Measurements from ENCODE around the gene TRIM72. TPM values are rescaled to one million over a fixed set of nuclear protein-coding genes. Genes with fewer than 3 reads are reported as not detected.

TRIM72 gene
- total and polyA plus RNA-seq, 2 donors (not counting 3 experiments of a cell fraction or from before 2014, with no cell fraction given) = not detected

- Histone ChIP-seq H4K20me1 (replicated peaks; ENCODE audit: control insufficient read depth, extremely low read depth, insufficient read depth, low read length) (no peaks in the 10 kb centered on the region), H3K4me3 (replicated peaks in 1 of 3; ENCODE audit: insufficient read depth in 1 of 3, low read depth in 1 of 3, low read length in 3 of 3) (no peak overlapping the region), H3K9me1 (replicated peaks; ENCODE audit: control insufficient read depth, extremely low read depth, insufficient read depth, low read length) (no peaks in the 10 kb centered on the region), H3K4me2 (ENCODE audit: insufficient read depth, low read length) (no peak overlapping the region), H3K36me3 (ENCODE audit: control insufficient read depth in 2 of 2, extremely low read depth in 1 of 2, insufficient read depth in 2 of 2, low read length in 2 of 2) (no peaks in the 10 kb centered on the region), H3K4me1 (ENCODE audit: control insufficient read depth, extremely low read depth, insufficient read depth, low read length) (no peaks in the 10 kb centered on the region), H3K27me3 (ENCODE audit: control insufficient read depth in 2 of 2, insufficient read depth in 2 of 2, low read length in 2 of 2) (no peaks in the 10 kb centered on the region), H3K79me2 (ENCODE audit: control insufficient read depth, insufficient read depth, low read length) (no peaks in the 10 kb centered on the region), H3K27ac (ENCODE audit: insufficient read depth, low read depth, low read length) (no peak overlapping the region), H3K9ac (replicated peaks; ENCODE audit: extremely low read depth, insufficient read depth, low read length) (no peak overlapping the region), H3K9me3 (replicated peaks; ENCODE audit: control insufficient read depth, insufficient read depth, low read length) (no peaks in the 10 kb centered on the region), H2AFZ (ENCODE audit: low read depth, low read length) (no peak overlapping the region)
- ChIA-PET CTCF (no interaction called here), POLR2A (no interaction called here)
- intact Hi-C loops (cut with micrococcal nuclease) = no loop called here
- dilution Hi-C loops (cut with MboI; ENCODE audit: extremely low pct_ligation_motif_present, low sequenced_read_pairs) = no loop called here
- no TSS peak for BruUV-seq (replicated peaks)
- no peak for FAIRE-seq
- no peak for DNase-seq (ENCODE audit: low read depth, low spot score)
- no peak for TF ChIP-seq EZH2 (IDR thresholded peaks at IDR 0.05; ENCODE audit: borderline replicate concordance, low read depth, low read length, severe bottlenecking)
- no peak for TF ChIP-seq JUN (IDR thresholded peaks at IDR 0.05; ENCODE audit: borderline replicate concordance, insufficient read depth, insufficient read length, low read depth)
- TF ChIP-seq FOS (IDR thresholded peaks at IDR 0.05; ENCODE audit: borderline replicate concordance, insufficient read depth, low read length) = no peak
- no peak for TF ChIP-seq POLR2AphosphoS5 (IDR thresholded peaks at IDR 0.05; ENCODE audit: insufficient read depth, low read depth, low read length)
- TF ChIP-seq CTCF (IDR thresholded peaks at IDR 0.05; ENCODE audit: extremely low read depth in 1 of 2, insufficient read depth in 1 of 2, low read depth in 1 of 2, low read length in 2 of 2) = no peak
- TF ChIP-seq GATA2 (IDR thresholded peaks at IDR 0.05; ENCODE audit: insufficient read depth, insufficient read length, low read depth, low read length) = no peak
- TF ChIP-seq MAX (IDR thresholded peaks at IDR 0.05; ENCODE audit: insufficient read depth, insufficient read length) = no peak
- TF ChIP-seq POLR2A (IDR thresholded peaks at IDR 0.05; ENCODE audit: low read depth, low read length) = no peak
- TF ChIP-seq MYC (IDR thresholded peaks at IDR 0.05; ENCODE audit: low read depth, low read length) = no peak
Measured at GRCh38 chr16:31274831-31275816, 61.2 kb downstream of the TRIM72 start.

Data from endothelial cell of umbilical vein (primary cell).